WI38 (cell line): ENCODE measurements around the gene FAM237B.

Source experiments
- H3K4me3 ChIP-seq: 2 replicates; pipeline ENCODE4 v1.5.1; 2011; ENCODE audit warnings: low read depth, mild to moderate bottlenecking, control low read depth, low read length
- CTCF ChIP-seq: IDR thresholded peaks from 2 replicates; pipeline ENCODE4 v1.5.1; 2012; ENCODE audit warnings: low read depth, mild to moderate bottlenecking, control low read depth, low read length

Gene FAM237B

GRCh38 chr7:90313907-90314306, 7.2 kb downstream of the FAM237B start:
- TF ChIP-seq CTCF = no peak
- no peak overlapping the region for H3K4me3 ChIP-seq

GRCh38 chr7:90312745-90313144, 8.4 kb downstream of the FAM237B start:
- TF ChIP-seq CTCF = no peak

GRCh38 chr7:90311175-90311574, 9.9 kb downstream of the FAM237B start:
- TF ChIP-seq CTCF = no peak
- no peak overlapping the region for H3K4me3 ChIP-seq

More at GRCh38 chr7:90312745-90313144, 8.4 kb downstream of the FAM237B start:
- no peak overlapping the region for H3K4me3 ChIP-seq

- TF ChIP-seq CTCF = no peak
- no peak overlapping the region for H3K4me3 ChIP-seq
Observed at GRCh38 chr7:90309872-90310271, 11.2 kb downstream of the FAM237B start.

GRCh38 chr7:90303241-90303640, 17.9 kb downstream of the FAM237B start:
- H3K4me3 ChIP-seq = no peak overlapping the region
- TF ChIP-seq CTCF = no peak

GRCh38 chr7:90298145-90299038, 22.7 kb downstream of the FAM237B start:
- no peak overlapping the region for H3K4me3 ChIP-seq
- TF ChIP-seq CTCF = peak; percentile 32; the same call in 1 of the 2 replicates

GRCh38 chr7:90290244-90291113, 30.6 kb downstream of the FAM237B start:
- no peak overlapping the region for H3K4me3 ChIP-seq
- no peak for TF ChIP-seq CTCF
